Endothelial cell of umbilical vein (primary cell): ENCODE results near the gene TSPAN18.

Experiments used
- EZH2 ChIP-seq: IDR thresholded peaks from 2 replicates; pipeline ENCODE4 v1.6.1; 2012; ENCODE audit warnings: borderline replicate concordance, low read depth, mild to moderate bottlenecking, moderate library complexity, low read length, inconsistent platforms; ENCODE audit not compliant: severe bottlenecking
- GATA2 ChIP-seq: IDR thresholded peaks from 2 replicates; pipeline ENCODE4 v1.7.0; 2011; ENCODE audit warnings: low read depth, mild to moderate bottlenecking, moderate library complexity, mixed read lengths, low read length; ENCODE audit not compliant: insufficient read length, insufficient read depth
- JUN ChIP-seq: IDR thresholded peaks from 2 replicates; pipeline ENCODE4 v1.6.1; 2011; ENCODE audit warnings: borderline replicate concordance, low read depth; ENCODE audit not compliant: insufficient read length, insufficient read depth
- MYC ChIP-seq: IDR thresholded peaks from one replicate; pipeline ENCODE4 v1.6.1; 2011; ENCODE audit warnings: mild to moderate bottlenecking, low read depth, low read length
- POLR2A ChIP-seq: IDR thresholded peaks from 2 replicates; pipeline ENCODE4 v1.6.1; 2012; ENCODE audit warnings: low read depth, mild to moderate bottlenecking, control low read depth, low read length
- POLR2AphosphoS5 ChIP-seq: IDR thresholded peaks from 2 replicates; pipeline ENCODE4 v1.6.1; 2012; ENCODE audit warnings: low read depth, mild to moderate bottlenecking, control low read depth, low read length, moderate library complexity; ENCODE audit not compliant: insufficient read depth
- TF ChIP-seq, protein P1 (sequence below): IDR thresholded peaks from 2 replicates; pipeline ENCODE4 v1.6.1; 2011; ENCODE audit not compliant: insufficient read depth, insufficient read length
- TF ChIP-seq, protein P2 (sequence below), 2 donors: IDR thresholded peaks; 1 replicate in 1 of 2; 2 replicates in 1 of 2; pipeline ENCODE4 v1.5.1; 2011; ENCODE audit warnings: low read length in 2 of 2, mild to moderate bottlenecking in 2 of 2, moderate library complexity in 2 of 2, control low read depth in 1 of 2, inconsistent platforms in 1 of 2, low read depth in 1 of 2; ENCODE audit not compliant: insufficient read depth in 1 of 2; ENCODE audit errors: extremely low read depth in 1 of 2

DNA sequence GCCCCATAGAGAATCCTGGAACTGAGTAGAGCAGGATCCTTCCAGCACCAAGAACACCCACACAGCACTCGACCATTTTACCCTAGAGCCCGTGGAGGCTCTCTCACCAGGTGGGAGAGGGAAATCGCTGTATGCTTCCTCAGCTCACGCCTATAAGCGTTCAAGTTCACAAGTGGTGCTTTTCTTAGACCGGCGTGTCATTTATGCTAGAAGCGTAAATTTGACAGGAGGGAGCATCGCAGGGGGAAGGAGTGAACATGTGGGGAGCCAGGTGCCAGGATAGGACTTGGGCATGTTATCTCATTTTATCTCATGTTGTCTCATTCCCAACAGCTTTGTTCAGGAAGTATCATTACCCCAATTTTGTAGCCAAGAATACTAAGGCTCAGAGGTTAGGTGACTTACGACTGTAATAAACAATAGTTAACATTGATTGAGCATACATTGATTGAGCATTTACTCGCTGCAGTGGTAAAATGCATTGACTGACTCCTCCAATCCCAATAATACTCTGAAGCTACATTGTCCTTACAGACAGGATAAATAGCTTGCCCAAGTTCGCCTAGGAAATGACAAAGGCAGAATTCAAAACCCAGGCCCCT is 243.0 kb downstream of the TSPAN18 start:
- TF ChIP-seq, protein P1, sequence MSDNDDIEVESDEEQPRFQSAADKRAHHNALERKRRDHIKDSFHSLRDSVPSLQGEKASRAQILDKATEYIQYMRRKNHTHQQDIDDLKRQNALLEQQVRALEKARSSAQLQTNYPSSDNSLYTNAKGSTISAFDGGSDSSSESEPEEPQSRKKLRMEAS: no peak
- TF ChIP-seq, protein P2, sequence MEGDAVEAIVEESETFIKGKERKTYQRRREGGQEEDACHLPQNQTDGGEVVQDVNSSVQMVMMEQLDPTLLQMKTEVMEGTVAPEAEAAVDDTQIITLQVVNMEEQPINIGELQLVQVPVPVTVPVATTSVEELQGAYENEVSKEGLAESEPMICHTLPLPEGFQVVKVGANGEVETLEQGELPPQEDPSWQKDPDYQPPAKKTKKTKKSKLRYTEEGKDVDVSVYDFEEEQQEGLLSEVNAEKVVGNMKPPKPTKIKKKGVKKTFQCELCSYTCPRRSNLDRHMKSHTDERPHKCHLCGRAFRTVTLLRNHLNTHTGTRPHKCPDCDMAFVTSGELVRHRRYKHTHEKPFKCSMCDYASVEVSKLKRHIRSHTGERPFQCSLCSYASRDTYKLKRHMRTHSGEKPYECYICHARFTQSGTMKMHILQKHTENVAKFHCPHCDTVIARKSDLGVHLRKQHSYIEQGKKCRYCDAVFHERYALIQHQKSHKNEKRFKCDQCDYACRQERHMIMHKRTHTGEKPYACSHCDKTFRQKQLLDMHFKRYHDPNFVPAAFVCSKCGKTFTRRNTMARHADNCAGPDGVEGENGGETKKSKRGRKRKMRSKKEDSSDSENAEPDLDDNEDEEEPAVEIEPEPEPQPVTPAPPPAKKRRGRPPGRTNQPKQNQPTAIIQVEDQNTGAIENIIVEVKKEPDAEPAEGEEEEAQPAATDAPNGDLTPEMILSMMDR (IDR thresholded peaks at IDR 0.05; ENCODE audit: extremely low read depth in 1 of 2, insufficient read depth in 1 of 2, low read depth in 1 of 2, low read length in 2 of 2): no peak
- TF ChIP-seq POLR2A: no peak
- TF ChIP-seq POLR2AphosphoS5: no peak
- no peak for TF ChIP-seq EZH2
- no peak for TF ChIP-seq MYC
- no peak for TF ChIP-seq JUN
- no peak for TF ChIP-seq GATA2
